Measurements from ENCODE around the gene ZC2HC1C. TPM values are rescaled to one million over a fixed set of nuclear protein-coding genes. Genes with fewer than 3 reads are reported as not detected.

The ZC2HC1C gene
- total and polyA plus RNA-seq, 2 experiments from 2014 or later, result 0.90 to 2.8 TPM

GRCh38 chr14:75098212-75098611 lies 28.8 kb downstream of the ZC2HC1C start (continued):
- TF ChIP-seq REST (IDR thresholded peaks at IDR 0.05; ENCODE audit: unreplicated experiment) (no peak), JUNB (IDR thresholded peaks at IDR 0.05; ENCODE audit: unreplicated experiment) (no peak), STAT1 (IDR thresholded peaks at IDR 0.05; ENCODE audit: unreplicated experiment) (no peak), CREB1 (CRISPR knock-in tag; IDR thresholded peaks at IDR 0.05; ENCODE audit: low read depth) (no peak)

- Histone ChIP-seq H3K36me3 (ENCODE audit: insufficient read depth) (peaks cover 15% of the 10 kb centered on the region; the same call in 1 of the 2 replicates), H2AFZ (no peak overlapping the region), H3F3A (replicated peaks; ENCODE audit: low read depth) (no peaks in the 10 kb centered on the region; the same call in 1 of the 2 replicates), H3K4me1 (ENCODE audit: insufficient read depth) (no peaks in the 10 kb centered on the region), H3K27ac (ENCODE audit: low read depth) (no peak overlapping the region), H3K9me2 (ENCODE audit: insufficient read depth) (no peaks in the 10 kb centered on the region), H3K79me2 (replicated peaks; ENCODE audit: insufficient read depth) (no peaks in the 10 kb centered on the region), H4K20me1 (replicated peaks; ENCODE audit: insufficient read depth) (peaks cover 4% of the 10 kb centered on the region; the same call in 1 of the 2 replicates), H3K4me3 (no peak overlapping the region), H3K27me3 (ENCODE audit: insufficient read depth) (no peaks in the 10 kb centered on the region), H3K4me2 (no peak overlapping the region)
- peaks cover 76% of the 10 kb centered on the region for H3K36me3 Mint-ChIP-seq (ENCODE audit: low read depth)
- no peaks in the 10 kb centered on the region for H3K4me1 Mint-ChIP-seq
- H3K27ac Mint-ChIP-seq, result no peak overlapping the region
- ATAC-seq, result no peak
- H3K27me3 Mint-ChIP-seq (ENCODE audit: insufficient read depth, low read depth, poor library complexity), result no peaks in the 10 kb centered on the region
- DNase-seq (ENCODE audit: low spot score), result no peak
- H3K4me3 Mint-ChIP-seq, result no peak overlapping the region
- H3K9me3 Mint-ChIP-seq, result no peaks in the 10 kb centered on the region
- no peak for TF ChIP-seq EZH2 (IDR thresholded peaks at IDR 0.05; ENCODE audit: low read depth, unreplicated experiment)
- TF ChIP-seq ZNF462 (CRISPR knock-in tag; IDR thresholded peaks at IDR 0.05), result no peak
- TF ChIP-seq ZNF331 (CRISPR knock-in tag; IDR thresholded peaks at IDR 0.05; ENCODE audit: low read depth), result no peak
- no peak for TF ChIP-seq REST (IDR thresholded peaks at IDR 0.05; ENCODE audit: unreplicated experiment)
- no peak for TF ChIP-seq EZH2phosphoT487 (IDR thresholded peaks at IDR 0.05; ENCODE audit: unreplicated experiment)
- no peak for TF ChIP-seq CREB1 (CRISPR knock-in tag; IDR thresholded peaks at IDR 0.05; ENCODE audit: low read depth)
- no peak for TF ChIP-seq NANOG (IDR thresholded peaks at IDR 0.05; ENCODE audit: borderline replicate concordance)
- TF ChIP-seq ETS1 (IDR thresholded peaks at IDR 0.05), result no peak
Measured at GRCh38 chr14:75098682-75099081, 29.2 kb downstream of the ZC2HC1C start.
